Measurements from ENCODE around the gene SPTSSB.

GRCh38 chr3:161316006-161316689 is 55.2 kb downstream of the SPTSSB start:
- TF ChIP-seq CTCF (IDR thresholded peaks at IDR 0.05) (no peak), POLR2A (IDR thresholded peaks at IDR 0.05) (no peak)

Measured in thyroid gland (tissue), 4 donors.